Measurements from ENCODE around the gene FXYD5. TPM values are rescaled to one million over a fixed set of nuclear protein-coding genes. Genes with fewer than 3 reads are reported as not detected.

FXYD5 gene
- total and polyA plus RNA-seq, 2 donors (not counting 3 experiments of a cell fraction or from before 2014, with no cell fraction given): 223 to 290 TPM

- Histone ChIP-seq H3K4me3 (replicated peaks in 1 of 3; ENCODE audit: insufficient read depth in 1 of 3, low read depth in 1 of 3, low read length in 3 of 3) (no peak overlapping the region), H3K4me1 (ENCODE audit: control insufficient read depth, extremely low read depth, insufficient read depth, low read length) (no peaks in the 10 kb centered on the region), H3K9me1 (replicated peaks; ENCODE audit: control insufficient read depth, extremely low read depth, insufficient read depth, low read length) (no peaks in the 10 kb centered on the region), H3K36me3 (ENCODE audit: control insufficient read depth in 2 of 2, extremely low read depth in 1 of 2, insufficient read depth in 2 of 2, low read length in 2 of 2) (no peaks in the 10 kb centered on the region), H3K79me2 (ENCODE audit: control insufficient read depth, insufficient read depth, low read length) (no peaks in the 10 kb centered on the region), H2AFZ (ENCODE audit: low read depth, low read length) (no peak overlapping the region), H3K27ac (ENCODE audit: insufficient read depth, low read depth, low read length) (no peak overlapping the region), H3K9me3 (replicated peaks; ENCODE audit: control insufficient read depth, insufficient read depth, low read length) (no peaks in the 10 kb centered on the region), H3K27me3 (ENCODE audit: control insufficient read depth in 2 of 2, insufficient read depth in 2 of 2, low read length in 2 of 2) (peaks cover 0 to 2% of the 10 kb centered on the region in 2 experiments), H3K9ac (replicated peaks; ENCODE audit: extremely low read depth, insufficient read depth, low read length) (no peak overlapping the region), H3K4me2 (ENCODE audit: insufficient read depth, low read length) (no peak overlapping the region), H4K20me1 (replicated peaks; ENCODE audit: control insufficient read depth, extremely low read depth, insufficient read depth, low read length) (no peaks in the 10 kb centered on the region)
- intact Hi-C loops (cut with micrococcal nuclease) (no loop called here), dilution Hi-C loops (cut with MboI; ENCODE audit: extremely low pct_ligation_motif_present, low sequenced_read_pairs) (no loop called here)
- ChIA-PET POLR2A (no interaction called here), CTCF (interaction anchor here (1.1 kb wide), 1 partner anchor 290 kb away, joined by 3 read pairs; no protein-coding TSS in a partner anchor)
- DNase-seq (ENCODE audit: low read depth, low spot score): no peak
- TF ChIP-seq GATA2 (IDR thresholded peaks at IDR 0.05; ENCODE audit: insufficient read depth, insufficient read length, low read depth, low read length): no peak
- TF ChIP-seq, protein P1, sequence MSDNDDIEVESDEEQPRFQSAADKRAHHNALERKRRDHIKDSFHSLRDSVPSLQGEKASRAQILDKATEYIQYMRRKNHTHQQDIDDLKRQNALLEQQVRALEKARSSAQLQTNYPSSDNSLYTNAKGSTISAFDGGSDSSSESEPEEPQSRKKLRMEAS (IDR thresholded peaks at IDR 0.05; ENCODE audit: insufficient read depth, insufficient read length): no peak
- no peak for TF ChIP-seq POLR2A (IDR thresholded peaks at IDR 0.05; ENCODE audit: low read depth, low read length)
- TF ChIP-seq CTCF (IDR thresholded peaks at IDR 0.05; ENCODE audit: extremely low read depth in 1 of 2, insufficient read depth in 1 of 2, low read depth in 1 of 2, low read length in 2 of 2): no peak
- TF ChIP-seq EZH2 (IDR thresholded peaks at IDR 0.05; ENCODE audit: borderline replicate concordance, low read depth, low read length, severe bottlenecking): no peak
- TF ChIP-seq JUN (IDR thresholded peaks at IDR 0.05; ENCODE audit: borderline replicate concordance, insufficient read depth, insufficient read length, low read depth): no peak
- no peak for TF ChIP-seq POLR2AphosphoS5 (IDR thresholded peaks at IDR 0.05; ENCODE audit: insufficient read depth, low read depth, low read length)
- no peak for TF ChIP-seq MYC (IDR thresholded peaks at IDR 0.05; ENCODE audit: low read depth, low read length)
- no peak for TF ChIP-seq FOS (IDR thresholded peaks at IDR 0.05; ENCODE audit: borderline replicate concordance, insufficient read depth, low read length)
- no peak for FAIRE-seq
- BruUV-seq (replicated peaks): no TSS peak
Measured at GRCh38 chr19:35204799-35205732, 50.5 kb downstream of the FXYD5 start.

Measured in endothelial cell of umbilical vein (primary cell).